GM21786 (cell line): Measurements from ENCODE around the gene MET.

Source experiments
- ATAC-seq: cut with Tn5 transposase; IDR thresholded peaks from one replicate; pipeline ENCODE4 v1.9.1; 2021; ENCODE audit not compliant: unreplicated experiment

MET gene

DNA sequence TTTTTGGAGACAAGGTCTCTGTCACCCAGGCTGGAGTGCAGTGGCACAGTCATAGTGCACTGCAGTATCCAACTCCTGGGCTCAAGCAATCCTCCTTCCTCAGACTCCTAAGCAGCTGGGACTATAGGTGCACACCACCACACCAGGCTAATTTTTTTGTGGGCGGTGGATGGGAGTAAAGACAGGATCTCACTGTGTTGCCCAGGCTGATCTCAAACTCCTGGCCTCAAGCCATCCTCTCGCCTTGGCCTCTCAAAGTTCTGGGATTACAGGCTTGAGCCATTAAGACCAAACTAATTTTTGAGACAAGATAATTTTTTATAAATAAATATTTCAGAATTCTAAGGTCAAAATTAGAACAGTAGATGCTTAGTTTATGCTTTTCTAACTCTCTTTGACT, 109.6 kb downstream of the MET start:
- no peak for ATAC-seq

DNA sequence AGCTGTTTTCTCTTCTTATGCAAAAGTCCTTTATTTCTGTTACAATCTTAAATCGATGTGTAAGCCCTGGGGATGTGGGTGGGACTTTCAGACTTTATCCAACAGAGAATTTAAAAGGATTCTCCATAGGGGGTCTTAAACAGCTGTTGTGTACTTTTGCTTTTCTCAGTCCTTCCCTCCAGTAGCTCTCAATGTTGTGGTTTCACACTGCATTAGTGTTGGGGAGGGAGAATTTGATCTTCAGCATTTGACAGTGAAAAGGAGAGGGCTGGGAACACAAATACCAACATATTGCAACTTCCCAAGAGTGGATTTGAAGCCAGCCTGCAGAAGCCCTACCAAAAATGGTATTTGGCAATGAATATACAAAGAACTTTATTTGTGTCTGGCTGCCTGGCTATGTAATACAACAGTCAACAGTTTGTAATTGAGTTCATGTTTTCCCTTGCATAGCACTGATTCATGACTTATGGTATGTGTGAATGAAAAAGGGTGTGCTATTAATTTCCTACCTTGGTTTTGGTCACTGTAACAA, 110.2 kb downstream of the MET start:
- ATAC-seq: no peak

- no peak for ATAC-seq
These were observed 111.8 kb downstream of the MET start for GRCh38 chr7:116783666-116784318.

DNA sequence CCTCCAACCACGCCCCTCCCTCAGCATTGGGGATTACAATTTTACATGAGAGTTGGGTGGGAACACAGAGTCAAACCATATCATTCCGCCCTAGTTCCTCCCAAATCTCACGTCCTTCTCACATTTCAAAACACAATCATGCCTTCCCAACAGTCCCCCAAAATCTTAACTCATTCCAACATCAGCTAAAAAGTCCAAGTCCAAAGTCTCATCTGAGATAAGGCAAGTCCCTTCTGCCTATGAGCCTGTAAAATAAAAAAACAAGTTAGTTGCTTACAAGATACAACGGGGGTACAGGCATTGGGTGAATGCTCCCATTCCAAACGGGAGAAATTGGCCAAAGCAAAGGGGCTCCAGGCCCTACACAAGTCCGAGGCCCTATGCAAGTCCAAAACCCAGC, 112.7 kb downstream of the MET start:
- no peak for ATAC-seq

DNA sequence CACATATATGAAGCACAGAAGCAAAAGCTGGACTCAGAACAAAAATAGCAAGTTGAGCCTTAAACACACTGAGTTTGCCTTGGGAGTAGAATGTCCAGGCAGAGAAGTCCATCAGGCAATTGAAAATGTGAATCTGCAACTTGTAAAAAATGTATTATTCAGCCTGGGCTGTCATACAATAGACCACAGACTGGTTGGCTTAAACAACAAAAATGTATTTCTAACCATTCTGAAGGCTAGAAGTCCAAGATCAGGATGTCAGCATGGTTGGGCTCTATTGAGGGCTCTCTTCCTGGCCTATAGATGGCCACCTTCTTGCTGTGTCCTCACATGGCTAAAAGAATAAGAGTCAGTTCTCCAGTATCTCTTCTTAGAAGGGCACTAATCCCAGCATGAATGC, 113.8 kb downstream of the MET start:
- no peak for ATAC-seq

DNA sequence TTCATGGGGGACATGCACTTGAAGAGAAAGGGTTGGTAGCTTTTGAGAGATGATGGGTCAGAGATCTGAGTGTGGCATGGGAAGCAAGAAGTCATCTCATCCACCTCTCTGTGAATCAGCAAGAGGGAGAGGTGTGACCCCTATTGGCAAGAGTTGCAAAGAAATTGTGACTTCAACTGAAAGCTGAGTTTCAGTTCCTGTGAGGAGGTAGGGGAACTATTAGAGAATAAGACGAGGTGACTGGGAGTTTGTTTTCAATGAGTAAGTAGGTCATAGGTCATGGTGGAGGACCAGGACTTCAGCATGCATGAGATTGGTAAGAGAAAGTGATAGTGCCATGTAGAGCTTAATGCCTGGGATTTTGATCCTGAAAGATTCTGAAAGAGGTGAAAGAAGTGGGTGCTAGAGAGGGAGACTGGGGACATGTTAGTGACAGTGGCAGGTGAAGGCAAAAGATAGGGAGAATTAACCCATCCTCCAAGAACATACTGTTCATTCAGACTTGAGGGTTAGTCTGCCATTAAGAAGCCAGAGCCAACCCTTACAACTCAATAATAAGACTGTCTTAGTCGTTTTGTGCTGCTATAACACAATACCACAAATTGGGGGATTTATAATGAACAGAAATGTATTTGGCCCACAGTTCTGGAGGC, 114.9 kb downstream of the MET start:
- peak; percentile 99 for ATAC-seq

GRCh38 chr7:116787881-116788280, 115.9 kb downstream of the MET start:
- no peak for ATAC-seq

- no peak for ATAC-seq
These were observed 116.7 kb downstream of the MET start for GRCh38 chr7:116788572-116789197.

DNA sequence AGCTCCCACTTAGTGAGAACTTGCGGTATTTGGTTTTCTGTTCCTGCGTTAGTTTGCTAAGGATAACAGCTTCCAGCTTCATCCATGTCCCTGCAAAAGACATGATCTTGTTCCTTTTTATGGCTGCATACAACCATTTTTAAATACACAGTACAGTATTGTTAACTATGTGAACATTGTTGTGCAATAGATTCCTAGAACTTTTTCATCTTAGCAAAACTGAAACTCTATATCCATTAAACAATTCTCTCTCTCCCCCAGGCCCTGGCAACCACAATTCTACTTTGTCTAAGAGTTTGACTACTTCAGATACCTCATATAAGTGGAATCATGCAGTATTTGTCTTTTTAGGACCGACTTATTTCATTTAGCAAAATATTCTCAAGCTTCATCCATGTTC, 118.0 kb downstream of the MET start:
- no peak for ATAC-seq

- no peak for ATAC-seq
These were observed 120.8 kb downstream of the MET start for GRCh38 chr7:116792813-116793212.

GRCh38 chr7:116793795-116794340, 121.9 kb downstream of the MET start:
- no peak for ATAC-seq

DNA sequence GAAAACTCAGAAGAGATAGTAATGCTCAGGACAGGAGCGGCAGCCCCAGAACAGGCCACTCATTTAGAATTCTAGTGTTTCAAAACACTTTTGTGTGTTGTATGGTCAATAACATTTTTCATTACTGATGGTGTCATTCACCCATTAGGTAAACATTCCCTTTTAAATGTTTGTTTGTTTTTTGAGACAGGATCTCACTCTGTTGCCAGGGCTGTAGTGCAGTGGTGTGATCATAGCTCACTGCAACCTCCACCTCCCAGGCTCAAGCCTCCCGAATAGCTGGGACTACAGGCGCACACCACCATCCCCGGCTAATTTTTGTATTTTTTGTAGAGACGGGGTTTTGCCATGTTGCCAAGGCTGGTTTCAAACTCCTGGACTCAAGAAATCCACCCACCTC, 124.5 kb downstream of the MET start:
- ATAC-seq: no peak

DNA sequence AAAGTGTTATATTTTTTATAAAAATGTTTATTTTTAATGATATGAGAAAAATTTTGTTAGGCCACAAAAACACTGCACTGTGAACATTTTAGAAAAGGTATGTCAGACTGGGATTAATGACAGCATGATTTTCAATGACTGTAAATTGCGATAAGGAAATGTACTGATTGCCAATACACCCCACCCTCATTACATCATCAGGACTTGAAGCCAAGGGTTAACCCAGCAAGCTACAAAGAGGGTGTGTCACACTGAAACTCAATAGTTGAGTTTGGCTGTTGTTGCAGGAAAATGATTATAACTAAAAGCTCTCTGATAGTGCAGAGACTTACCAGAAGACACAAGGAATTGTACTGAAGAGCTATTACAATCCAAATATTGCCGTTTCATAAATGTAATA, 125.6 kb downstream of the MET start:
- no peak for ATAC-seq

GRCh38 chr7:116798232-116798631, 126.2 kb downstream of the MET start:
- ATAC-seq: no peak

DNA sequence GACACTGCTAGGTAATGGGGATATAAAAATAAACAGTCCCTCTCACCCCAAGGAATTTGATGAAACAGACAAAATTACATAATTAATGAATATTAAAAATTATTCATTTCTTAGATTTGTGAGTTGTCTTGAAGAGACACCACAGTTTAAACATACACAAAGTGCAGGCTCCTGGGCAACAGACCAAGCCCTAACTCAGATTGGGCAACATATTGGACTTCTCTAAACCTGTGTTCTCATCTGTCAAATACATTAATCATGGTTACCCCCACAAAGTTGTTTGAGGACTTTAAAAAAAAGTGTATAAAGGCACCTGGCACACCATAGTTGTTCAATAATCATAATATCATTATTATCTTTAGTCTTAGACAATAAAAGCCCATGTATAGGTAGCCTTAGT, 127.9 kb downstream of the MET start:
- ATAC-seq: no peak

DNA sequence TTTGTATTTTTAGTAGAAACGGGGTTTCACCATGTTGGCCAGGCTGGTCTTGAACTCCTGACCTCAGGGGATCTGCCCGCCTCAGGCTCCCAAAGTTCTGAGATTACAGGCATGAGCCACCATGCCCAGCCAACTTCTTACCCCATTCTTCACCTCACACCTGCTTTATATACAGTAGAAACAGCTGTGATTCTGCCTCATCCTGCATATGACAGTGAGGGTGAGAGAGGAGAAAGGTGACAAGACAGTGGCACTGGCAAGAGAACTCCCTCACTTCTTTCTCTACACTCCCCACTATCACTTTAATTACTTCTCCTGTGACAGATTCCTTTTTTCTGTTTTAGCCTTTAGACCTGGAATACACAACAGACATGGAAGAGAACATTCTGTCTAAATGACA, 128.6 kb downstream of the MET start:
- no peak for ATAC-seq

GRCh38 chr7:116801092-116801710, 129.2 kb downstream of the MET start:
- ATAC-seq: no peak

- ATAC-seq: no peak
These were observed 130.2 kb downstream of the MET start for GRCh38 chr7:116802144-116802745.

DNA sequence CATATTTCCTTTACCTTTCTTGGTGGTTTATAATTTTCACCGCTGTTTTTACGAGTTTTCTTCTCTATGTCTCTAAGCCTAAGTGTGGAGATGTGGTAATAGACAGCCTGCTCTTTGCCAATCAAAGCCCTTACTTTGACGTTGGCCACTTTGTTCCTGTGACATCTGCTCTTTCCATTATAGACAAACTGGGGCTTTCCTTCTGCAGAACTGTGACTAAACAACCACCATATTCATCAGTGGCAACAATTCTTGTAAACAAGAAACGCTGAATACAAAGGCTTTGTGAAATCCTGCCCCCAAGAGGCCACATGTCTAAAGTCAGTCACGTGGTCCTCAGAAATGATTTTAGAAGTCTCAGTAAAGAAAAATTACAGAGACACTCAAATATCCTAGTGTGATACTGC, 130.8 kb downstream of the MET start:
- ATAC-seq: peak; percentile 82

DNA sequence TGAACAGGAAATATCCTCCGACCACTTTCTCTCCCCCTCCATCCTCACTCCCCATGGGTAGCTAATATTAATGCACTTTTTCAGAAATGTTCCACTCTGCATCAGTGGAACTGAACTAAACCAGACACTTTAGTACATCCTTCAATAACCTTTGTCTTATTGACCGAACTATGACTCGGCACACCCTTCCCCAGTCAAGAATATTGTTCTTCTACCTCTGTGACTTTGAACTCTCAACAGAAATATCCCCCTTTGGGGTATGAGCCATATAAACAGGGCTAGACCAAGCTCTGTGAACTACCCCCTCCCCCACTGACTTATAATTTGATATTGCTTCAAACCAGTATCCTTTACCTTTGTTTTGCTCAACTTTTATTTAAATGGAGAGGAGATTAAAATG, 132.5 kb downstream of the MET start:
- ATAC-seq: no peak

GRCh38 chr7:116805100-116805544, 133.1 kb downstream of the MET start:
- no peak for ATAC-seq
